GM12878 (cell line): ENCODE measurements around the gene TDRD5.

ENCODE experiments used
- ATF3 ChIP-seq: IDR thresholded peaks from 2 replicates; pipeline ENCODE4 v1.6.1; 2011; ENCODE audit warnings: low read depth, mild to moderate bottlenecking, low read length, moderate library complexity, borderline replicate concordance; ENCODE audit errors: extremely low read depth
- CEBPZ ChIP-seq: fragments of 150-350 bp; IDR thresholded peaks from 2 replicates; pipeline ENCODE4 v1.6.1; 2016; ENCODE audit warnings: low read depth, low read length
- FOS ChIP-seq: IDR thresholded peaks from 3 replicates; pipeline ENCODE4 v1.6.1; 2011; ENCODE audit warnings: borderline replicate concordance; ENCODE audit not compliant: insufficient read length; ENCODE audit errors: extremely low read depth
- ZBTB11 ChIP-seq: fragments of 450-650 bp; formaldehyde crosslinking; IDR thresholded peaks from 2 replicates; pipeline ENCODE4 v1.5.0; 2022; ENCODE audit warnings: mild to moderate bottlenecking, missing genetic modification characterization

GRCh38 chr1:179591253-179591591, 410 bp upstream of the TDRD5 start:
- TF ChIP-seq FOS (no peak), ZBTB11 (no peak), CEBPZ (no peak), ATF3 (no peak)
